HG03066 (cell line): Measurements from ENCODE around the gene NAP1L4.
"Not testable (repeated sequence)": the region's sequence is repeated elsewhere in the genome, so short reads cannot be mapped to it uniquely, and the experiment has no call there.

Experiments used
- ATAC-seq: cut with Tn5 transposase; IDR thresholded peaks from one replicate; pipeline ENCODE4 v1.9.1; 2021; ENCODE audit warnings: low read depth; ENCODE audit not compliant: unreplicated experiment

NAP1L4 gene

DNA sequence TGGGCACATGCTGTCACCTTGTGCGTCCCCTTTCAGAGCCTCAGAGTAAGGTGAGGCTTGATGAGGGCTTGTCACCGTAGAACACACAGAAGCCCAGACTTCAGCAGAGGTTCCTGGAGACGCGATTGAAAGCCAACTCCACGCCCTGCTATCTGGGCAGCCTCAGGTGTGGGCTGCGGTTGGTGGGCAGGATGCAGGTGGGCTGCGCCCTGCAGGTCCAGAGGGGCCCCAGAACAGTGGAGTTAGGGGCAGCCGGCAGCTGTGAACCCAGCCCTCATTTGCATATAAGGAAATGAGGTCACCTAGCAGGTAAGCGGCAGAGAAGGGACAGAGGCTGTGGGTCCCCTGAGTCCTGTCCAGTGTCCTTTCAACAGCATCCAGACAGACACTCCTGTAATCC lies 78.4 kb downstream of the NAP1L4 start:
- ATAC-seq: no peak

DNA sequence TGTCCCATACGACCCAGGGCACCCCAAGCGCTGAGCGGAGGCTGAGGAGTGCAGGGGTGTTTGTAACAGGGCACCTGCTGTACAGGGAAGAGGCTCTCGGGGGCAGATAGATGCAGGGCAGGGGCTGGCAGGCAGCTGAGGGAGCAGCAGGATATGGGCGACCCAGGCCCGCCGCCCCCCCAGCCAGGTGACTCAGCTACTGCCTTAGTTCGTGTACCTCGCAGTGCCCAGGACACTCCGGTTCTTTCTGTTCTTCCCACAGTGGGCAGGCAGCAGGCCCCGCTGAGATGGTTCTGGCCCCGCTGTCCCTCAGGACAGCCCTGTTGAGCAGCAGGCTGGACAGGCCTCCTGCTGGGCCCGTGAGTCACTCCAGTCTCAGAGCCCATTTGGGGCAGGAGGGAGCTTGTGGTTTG lies 79.1 kb downstream of the NAP1L4 start:
- ATAC-seq: no peak

DNA sequence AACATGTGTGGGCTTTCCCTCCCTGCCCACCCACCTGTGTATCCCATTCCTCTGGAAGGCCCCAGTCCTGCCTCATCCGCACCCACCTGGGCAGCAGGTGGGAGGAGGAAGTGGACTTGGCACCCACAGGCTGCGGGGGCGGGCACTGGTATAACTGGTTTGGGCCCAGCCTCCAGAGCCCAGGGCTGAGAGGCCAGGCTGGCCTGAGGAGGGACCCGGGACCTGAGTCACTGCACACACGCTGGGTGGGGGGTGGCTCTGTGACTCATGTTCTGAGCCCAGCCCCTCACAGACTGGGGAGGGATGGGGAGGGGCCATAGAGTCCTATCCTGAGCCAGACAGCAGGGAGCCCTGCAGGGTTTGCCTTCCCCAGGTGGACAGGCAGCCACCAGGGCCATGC lies 79.6 kb downstream of the NAP1L4 start:
- no peak for ATAC-seq

DNA sequence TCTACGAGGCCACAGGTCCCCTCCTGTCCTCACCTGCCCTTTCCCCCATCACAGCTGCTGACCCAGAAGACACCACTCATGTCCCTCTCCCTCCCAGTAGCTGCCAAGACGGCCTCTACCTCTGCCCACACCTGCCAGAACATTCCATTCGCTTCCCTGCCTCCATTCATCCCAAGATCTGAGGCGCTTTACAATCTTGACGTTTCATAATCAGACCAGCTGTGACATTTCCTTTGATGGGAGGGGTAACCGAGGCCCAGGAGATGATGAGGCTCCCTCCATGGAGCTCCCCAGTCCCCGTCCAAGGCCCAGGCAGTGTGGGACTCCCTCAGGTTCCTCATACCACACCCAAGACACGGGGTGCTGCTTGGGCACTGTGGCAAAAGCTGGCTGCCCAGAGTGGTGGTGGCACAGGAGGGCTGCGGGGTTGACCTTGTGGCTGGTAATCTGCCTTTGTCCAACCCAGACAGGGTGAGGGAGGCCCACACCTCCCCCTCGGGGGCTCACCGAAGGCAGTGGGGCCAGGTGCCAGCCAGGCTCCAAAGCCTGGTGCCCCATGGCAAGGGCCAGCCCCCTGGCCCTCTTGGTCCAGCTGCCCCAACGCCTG lies 80.2 kb downstream of the NAP1L4 start:
- ATAC-seq: no peak

DNA sequence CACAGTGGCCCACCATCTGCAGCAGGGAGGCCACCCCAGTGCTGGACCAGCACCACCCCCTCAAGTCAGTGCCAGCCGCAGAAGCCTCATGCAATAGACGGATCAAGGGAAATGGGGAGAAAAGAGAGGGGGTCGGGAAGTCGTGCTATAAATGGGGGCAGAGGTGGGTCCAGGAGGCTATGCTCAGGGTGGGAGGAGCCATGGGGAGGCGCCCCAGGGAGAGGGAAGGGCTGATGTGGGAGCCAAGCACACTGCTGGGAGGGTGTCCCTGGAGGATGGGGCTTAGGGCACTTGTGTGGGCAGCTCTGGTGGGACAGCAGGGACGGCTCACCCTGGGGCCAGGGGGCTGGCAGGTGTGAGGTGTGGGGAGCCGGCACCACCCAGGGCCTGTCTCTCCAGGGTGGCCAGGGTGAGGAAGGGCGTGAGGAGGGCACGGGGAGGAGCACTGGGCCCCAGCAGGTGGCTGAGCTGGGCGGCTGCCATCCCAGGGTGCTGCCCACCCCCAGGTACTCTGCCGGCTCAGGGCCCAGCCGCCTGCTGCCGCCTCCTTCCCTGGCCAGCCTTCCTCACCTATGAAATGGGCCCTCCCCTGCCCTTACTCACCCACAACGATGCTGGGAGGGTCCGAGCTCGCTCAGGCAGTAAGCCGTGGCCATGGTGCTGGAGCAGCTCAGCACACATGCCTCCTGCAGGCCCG lies 80.9 kb downstream of the NAP1L4 start:
- no peak for ATAC-seq

DNA sequence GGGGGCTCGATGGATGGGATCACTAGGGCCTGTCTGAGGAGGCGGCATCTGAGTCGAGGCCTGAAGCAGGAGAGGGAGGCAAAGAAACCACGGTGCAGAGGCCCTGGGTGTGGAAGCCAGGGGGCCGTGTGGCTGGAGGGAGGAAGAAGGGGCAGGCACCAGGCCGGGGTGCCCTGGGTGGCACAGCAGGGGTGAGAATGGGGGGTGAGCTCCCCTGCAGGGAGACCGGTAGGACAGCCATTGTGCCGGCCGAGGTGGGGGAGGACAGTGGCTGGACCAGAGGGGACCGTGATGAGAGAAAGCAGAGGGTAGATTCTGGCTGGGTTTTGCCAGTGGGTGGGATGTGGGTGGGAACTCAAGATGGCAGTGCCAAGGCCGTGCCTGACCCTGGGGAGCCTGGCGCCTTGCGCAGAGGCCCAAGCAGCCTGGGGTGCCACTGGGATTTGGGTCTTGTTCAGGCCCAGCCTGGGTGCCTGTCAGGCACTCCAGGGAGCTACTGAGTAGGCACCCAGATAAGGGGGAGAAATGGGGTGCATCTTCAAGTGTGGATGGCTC lies 81.7 kb downstream of the NAP1L4 start:
- ATAC-seq: no peak

DNA sequence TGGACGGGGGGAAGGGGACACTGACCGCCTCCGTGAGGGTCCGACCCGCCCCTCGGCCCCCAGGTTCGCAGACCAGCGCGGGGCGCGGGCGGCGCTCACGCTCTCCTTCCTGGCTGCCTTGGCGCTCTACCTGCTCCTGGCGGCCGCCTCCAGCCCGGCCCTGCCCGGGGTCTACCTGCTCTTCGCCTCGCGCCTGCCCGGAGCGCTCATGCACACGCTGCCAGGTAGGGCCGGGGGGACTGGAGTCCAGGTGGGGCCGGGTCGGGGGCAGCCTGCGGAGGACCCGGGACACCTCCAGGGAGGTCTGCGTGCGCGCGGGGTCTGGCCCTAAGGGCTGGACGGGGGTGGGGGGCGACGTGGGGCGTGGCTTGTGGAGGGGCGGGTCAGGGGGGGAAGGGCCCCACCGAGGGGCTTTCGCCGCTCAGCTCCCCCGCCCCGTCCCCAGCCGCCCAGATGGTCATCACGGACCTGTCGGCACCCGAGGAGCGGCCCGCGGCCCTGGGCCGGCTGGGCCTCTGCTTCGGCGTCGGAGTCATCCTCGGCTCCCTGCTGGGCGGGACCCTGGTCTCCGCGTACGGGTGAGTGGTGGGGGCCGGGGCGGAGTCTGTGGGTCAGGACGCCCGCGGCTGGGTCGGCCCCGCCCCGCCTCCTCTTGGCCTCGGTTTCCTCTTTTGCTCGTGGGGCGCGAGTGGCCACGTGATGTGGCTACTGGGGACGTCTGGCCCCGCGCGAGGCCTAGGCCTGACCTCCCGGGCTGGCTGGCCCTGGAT lies 82.8 kb downstream of the NAP1L4 start:
- no peak for ATAC-seq

DNA sequence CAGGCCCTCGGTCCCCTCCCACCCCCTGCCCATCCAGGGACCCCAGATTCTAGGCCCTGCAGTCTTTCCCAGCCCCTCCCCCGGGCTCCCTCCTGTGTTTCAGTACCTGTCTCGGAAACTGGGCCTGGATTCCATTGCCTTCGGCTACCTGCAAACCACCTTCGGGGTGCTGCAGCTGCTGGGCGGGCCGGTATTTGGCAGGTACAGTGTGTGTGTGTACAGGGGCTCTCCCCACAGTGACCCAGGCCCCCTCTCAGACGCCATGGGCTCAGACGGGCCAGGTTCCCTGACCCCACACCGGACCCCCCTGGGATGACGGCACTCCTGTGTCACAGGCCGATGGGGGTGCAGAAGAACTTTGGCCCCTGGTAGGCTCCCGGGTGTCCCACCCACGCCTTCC lies 84.0 kb downstream of the NAP1L4 start:
- ATAC-seq: no peak

DNA sequence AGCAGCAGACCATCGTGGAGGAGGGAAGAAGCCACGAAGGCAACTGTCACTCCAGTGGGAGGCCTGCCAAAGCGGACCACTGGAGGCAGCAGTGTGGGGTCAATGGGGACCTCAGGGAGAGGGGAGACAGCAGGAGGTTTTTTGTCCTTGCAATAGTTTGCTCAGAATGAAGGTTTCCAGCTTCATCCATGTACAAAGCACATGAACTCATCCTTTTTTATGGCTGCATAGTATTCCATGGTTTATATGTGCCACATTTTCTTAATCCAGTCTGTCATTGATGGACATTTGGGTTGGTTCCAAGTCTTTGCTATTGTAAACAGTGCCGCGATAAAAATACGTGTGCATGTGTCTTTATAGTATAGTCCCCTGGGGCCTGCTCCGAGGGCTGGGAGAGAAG lies 86.8 kb downstream of the NAP1L4 start:
- ATAC-seq: not testable (repeated sequence)

DNA sequence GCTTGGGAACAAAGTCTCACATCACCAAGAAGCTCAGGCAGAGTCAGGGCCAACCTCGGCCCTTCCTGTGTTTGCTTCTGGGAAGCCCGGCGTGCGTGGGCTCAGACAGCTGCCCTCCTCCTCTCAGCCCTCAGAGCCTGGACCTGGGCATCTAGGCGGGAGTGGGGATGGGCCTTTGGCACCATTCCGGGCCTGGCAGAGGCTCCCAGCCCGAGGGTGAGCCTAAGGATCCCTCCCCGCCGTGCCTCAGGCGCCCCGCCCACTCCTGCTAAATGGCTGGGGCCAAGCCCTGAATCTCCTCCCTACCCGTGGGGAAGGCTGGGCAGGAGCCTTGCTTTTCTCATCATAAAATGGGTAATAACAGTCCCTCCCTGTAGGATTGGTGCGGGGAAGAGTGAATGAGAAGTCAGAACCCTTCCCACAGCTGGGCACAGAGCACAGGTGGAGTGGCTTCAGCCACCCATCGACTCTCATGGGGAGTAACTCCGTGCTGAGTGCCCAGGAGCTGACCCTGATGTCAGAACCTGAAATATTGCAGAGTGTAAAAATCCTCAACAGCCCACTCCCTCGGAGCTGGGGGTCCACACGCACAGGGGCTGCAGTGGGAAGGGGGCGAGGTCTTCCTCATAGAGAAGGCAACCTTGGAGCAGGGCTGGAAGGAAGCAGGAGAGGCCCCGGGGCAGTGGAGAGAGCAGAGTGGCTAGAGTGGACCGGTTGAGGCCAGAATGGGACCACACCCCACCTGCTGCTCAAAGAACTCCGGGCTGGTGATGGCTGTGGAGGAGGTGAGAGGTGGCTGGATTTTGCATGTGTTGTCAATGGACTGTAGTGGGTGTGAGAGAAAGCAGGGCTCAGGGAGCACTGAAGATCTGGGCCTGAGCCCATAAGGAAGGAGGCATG lies 87.7 kb downstream of the NAP1L4 start:
- no peak for ATAC-seq

DNA sequence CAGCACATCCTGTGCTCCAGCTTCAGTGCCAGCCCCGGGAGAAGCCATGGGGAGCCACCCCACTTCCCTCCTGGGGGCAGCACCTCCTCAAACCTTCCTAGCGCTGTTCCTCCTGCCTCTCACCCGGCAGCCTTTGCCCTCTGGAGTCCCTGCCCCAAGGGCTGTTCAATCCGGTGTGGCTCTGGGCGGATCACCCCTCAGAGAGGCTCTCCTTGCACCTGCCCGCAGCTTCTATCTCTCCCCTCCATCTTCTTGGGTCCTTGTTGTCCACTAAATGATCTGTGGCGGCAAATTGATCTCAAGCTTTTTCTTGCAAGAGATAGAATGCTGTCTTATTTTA lies 88.5 kb downstream of the NAP1L4 start:
- ATAC-seq: no peak

DNA sequence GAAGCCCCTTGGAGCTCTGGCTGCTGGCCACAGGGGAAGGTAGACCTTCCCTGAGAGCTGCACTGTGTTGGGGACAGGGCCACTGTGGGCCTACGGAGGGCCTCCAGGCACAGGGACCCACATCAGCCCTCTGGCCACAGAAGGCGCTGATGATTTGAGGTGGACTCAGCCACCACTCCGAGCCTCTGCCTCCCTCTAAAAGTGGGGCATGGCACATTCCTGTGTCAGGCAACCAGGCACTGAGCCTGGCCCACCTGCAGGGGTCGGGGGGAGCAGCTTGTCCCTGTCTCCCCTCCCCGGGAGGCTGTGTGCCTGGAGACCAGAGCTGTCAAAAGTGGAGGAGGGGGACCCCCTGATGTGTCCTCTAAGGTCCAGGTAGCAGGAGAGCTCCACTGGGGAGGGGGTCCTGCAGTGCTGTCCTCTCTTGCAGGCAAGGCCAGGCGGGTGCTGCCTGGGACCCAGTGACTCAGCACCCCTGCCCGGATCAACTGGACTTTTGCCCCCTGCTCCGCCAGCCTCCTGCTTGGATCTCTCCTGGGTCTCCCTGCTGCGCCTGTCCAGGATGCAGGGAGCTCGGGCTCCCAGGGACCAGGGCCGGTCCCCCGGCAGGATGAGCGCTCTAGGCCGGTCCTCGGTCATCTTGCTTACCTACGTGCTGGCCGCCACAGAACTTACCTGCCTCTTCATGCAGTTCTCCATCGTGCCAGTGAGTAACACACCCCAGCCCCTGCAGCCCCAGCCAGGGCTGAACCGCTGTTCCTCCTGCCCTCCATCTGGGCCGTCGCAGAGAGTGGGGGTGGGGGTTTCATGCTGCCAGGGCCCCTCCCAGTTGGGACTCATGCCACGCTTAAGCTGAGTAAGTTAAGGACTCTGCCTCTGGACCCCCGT lies 89.1 kb downstream of the NAP1L4 start:
- no peak for ATAC-seq

DNA sequence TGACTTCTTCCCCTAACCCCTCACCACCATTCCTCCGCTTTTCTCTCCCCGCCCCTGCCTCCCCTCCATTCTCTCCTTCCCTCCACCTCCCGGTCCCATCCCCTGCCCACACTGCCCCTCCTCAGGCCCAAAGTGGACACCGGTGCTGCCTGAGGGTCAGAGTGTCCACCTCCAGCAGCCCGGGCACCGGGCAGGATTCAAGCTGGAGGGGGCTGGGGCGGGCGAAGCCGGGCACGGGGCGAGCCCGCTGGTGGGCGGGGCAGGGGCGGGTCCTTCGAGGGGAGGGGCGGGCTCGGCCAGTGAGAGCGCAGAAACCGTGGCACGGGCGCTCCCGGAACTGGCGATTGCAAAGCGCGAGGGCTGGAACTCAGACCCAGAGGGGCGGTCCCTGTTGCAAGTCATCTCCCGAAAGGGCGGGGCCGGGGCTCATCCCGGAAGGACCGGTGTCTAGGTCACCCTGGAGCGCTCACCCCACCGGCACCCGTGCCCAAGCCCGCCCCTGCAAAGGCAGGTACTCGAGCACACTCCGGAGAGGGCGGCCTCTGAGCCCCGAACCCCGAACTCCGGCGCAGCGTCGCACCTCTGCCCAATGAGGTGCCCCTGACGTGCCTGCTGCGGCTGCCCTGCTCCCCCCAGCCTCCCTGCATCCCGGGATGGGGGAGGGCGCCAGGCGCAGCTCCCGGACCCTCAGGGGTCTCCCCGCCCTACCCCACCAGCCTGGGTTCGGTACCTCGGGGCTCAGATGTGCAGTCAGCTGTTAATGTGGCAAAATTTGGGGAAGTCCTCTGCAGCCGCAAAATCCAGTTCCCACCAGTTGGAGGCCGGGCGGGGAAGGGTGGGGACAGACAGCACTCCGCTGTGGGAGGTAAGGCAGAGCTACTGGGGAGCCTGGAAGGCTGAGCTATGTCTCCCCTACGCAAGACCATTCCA lies 90.0 kb downstream of the NAP1L4 start:
- ATAC-seq: peak; percentile 98

DNA sequence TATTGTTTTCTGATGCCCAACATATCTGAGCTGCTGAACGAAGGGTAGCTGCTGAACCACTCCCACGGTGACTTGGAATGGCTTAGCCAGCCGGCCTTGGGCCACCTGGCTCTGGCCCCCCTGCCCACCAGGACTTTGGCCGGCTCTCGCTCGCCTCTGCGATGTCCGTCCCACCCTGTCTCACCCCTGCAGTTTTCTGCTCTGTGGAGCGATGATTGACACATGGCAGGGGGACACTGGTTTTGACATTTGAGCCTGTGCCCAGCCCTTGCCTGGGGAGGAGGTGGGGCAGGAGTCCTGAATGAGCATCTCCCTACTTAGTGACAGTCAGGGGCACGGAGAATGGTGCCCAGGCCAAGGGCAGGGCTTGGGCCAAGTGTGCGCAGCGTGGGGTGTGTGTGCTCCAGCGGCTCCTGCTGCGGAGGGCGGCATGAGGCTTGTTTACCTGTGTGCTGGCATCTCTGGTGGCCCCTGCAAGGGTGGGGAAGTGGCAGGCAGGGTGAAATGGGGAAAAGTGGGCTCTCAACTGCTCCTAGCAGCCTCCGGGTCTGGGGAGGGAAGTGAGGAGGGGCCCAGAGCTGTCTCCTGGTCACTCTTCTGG lies 90.8 kb downstream of the NAP1L4 start:
- no peak for ATAC-seq

DNA sequence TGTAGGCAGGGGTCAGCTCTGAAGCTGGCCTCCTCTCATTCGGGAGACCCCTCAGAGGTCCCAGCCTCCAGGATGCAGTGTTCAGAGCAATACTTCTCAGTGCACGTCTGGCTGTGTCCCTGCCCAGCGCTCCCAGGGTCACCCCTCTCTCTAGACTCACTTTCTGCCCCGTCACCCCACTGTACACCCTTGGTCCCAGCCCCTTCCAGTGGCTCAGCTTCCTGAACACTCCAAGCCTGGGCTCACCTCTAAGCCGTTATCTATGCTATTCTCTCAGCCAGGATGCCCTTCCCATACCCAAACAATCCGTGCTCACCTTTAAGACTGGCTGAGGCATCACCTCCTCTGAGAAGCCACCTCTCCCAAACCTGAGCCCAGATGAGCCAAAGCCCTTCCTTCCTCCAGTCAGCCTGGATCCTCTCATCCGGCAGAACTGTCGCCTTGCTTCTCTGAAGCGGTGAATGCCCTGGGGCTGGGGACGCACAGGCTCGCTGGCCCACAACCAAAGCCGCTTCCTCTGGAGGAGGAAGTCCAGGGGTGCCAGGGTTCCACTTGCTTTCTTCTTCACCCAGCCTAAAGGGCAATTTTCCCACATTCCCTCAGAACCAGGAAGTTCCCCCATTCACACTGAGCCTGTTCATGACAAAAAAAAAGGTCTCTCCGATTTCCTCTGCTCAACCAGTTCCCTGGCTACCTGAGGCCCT lies 92.9 kb downstream of the NAP1L4 start:
- no peak for ATAC-seq

DNA sequence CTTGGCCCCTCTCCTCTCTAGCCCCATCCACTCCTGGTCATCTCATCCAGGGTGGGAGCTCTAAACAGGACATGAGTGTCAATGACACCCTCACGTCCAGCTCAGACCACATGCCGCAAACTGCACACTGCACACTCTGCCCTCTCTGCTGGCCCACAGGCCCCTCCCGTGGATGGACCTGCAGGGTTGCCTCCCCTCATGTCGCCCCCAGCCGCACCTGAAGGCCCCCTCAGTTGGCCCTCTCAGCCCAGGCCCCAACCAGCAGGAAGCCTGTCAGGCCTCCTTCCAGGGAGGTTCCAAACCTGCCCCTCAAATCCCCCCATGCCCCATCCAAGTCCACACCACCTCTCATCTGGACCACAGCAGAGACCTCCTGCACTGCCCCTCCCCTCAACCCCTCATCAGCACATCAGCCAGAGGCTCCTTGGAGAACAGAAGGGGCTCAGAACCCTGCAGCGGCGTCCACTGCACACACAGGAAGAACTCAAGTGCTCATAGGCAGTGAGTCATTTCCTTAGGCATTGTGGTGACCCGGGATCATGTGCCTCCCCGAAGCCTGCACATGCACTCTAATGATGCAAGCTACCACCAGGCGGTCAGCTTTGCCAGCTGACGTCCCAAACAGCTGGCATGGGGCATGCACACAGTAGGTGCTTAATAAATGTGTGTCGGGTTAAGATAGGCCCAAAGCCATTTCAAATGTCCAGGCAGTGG lies 93.6 kb downstream of the NAP1L4 start:
- ATAC-seq: no peak

DNA sequence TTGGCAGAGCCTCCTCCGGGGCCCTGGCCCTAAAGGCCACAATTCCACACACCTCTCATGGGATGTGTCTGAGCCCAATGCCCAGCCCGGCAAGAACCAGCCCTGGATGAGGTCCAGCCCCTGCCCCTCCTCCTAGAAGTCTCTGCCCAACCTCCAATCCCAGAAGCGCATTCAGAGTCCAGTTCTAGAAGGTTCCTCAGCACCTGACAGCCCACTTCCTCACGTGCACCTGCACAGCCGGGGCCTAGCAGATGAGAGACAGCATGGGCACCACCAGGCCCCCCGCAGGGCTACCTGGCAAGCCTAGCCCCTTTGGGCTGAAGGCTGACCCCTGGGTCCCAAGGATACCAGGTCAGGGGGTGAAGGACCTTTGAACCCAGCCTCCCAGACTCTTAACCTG lies 95.1 kb downstream of the NAP1L4 start:
- ATAC-seq: no peak
